Rectal smooth muscle tissue (tissue), 1 donor: Measurements from ENCODE around the gene PDZD4.

Source experiments
- H3K27ac ChIP-seq: one replicate; pipeline ENCODE4 v1.7.0; 2013; ENCODE audit warnings: low read depth, low read length, inconsistent platforms
- H3K27me3 ChIP-seq: one replicate; pipeline ENCODE4 v1.7.0; 2013; ENCODE audit warnings: low read length; ENCODE audit not compliant: control insufficient read depth, insufficient read depth
- H3K36me3 ChIP-seq: one replicate; pipeline ENCODE4 v1.7.0; 2013; ENCODE audit warnings: low read length; ENCODE audit not compliant: control insufficient read depth, insufficient read depth
- H3K4me1 ChIP-seq: one replicate; pipeline ENCODE4 v1.7.0; 2013; ENCODE audit warnings: low read length; ENCODE audit not compliant: control insufficient read depth, insufficient read depth
- H3K4me3 ChIP-seq: one replicate; pipeline ENCODE4 v1.7.0; 2013; ENCODE audit warnings: low read length
- H3K9ac ChIP-seq: one replicate; pipeline ENCODE4 v1.7.0; 2013; ENCODE audit warnings: low read length

Gene PDZD4

GRCh38 chrX:153864561-153865320, 34.4 kb upstream of the PDZD4 start:
- no peak overlapping the region for H3K4me3 ChIP-seq
- H3K27ac ChIP-seq: no peak overlapping the region
- peaks cover 11% of the 10 kb centered on the region for H3K27me3 ChIP-seq
- H3K36me3 ChIP-seq: no peaks in the 10 kb centered on the region
- H3K9ac ChIP-seq: no peak overlapping the region
- H3K4me1 ChIP-seq: no peaks in the 10 kb centered on the region

DNA sequence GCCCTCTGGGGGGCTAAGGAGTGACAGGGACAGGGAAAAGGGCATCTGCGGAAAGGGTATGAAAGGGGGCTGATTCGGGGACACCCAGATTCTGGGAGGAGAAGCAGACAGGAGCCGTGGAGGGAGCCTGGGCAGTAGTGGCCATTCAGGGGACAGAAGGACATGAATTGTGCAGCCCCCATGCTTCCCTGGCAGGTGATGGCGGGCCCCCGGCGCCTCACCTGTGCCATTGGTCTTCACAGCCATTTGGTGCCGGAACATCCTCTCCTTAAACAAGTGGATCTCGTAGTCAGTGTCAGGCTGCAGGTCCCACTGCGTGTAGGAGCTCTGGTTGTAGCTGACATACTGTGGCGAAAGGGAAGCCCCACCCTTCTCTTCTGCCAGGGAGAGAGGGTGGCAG, 33.8 kb upstream of the PDZD4 start:
- H3K9ac ChIP-seq: no peak overlapping the region
- no peak overlapping the region for H3K27ac ChIP-seq
- H3K36me3 ChIP-seq: no peaks in the 10 kb centered on the region
- peaks cover 6% of the 10 kb centered on the region for H3K27me3 ChIP-seq
- H3K4me1 ChIP-seq: no peaks in the 10 kb centered on the region
- no peak overlapping the region for H3K4me3 ChIP-seq

- no peaks in the 10 kb centered on the region for H3K36me3 ChIP-seq
- no peak overlapping the region for H3K4me3 ChIP-seq
- H3K9ac ChIP-seq: no peak overlapping the region
- H3K27me3 ChIP-seq: peaks cover 6% of the 10 kb centered on the region
- no peak overlapping the region for H3K27ac ChIP-seq
- H3K4me1 ChIP-seq: no peaks in the 10 kb centered on the region
Observed at GRCh38 chrX:153863251-153863991, 33.1 kb upstream of the PDZD4 start.

- no peak overlapping the region for H3K27ac ChIP-seq
- H3K4me1 ChIP-seq: no peaks in the 10 kb centered on the region
- no peak overlapping the region for H3K9ac ChIP-seq
- H3K4me3 ChIP-seq: no peak overlapping the region
- H3K27me3 ChIP-seq: peaks cover 6% of the 10 kb centered on the region
- H3K36me3 ChIP-seq: no peaks in the 10 kb centered on the region
Observed at GRCh38 chrX:153862369-153863250, 32.3 kb upstream of the PDZD4 start.

- Histone ChIP-seq H3K9ac (no peak overlapping the region), H3K27ac (no peak overlapping the region), H3K4me3 (no peak overlapping the region), H3K27me3 (peaks cover 6% of the 10 kb centered on the region), H3K36me3 (no peaks in the 10 kb centered on the region), H3K4me1 (no peaks in the 10 kb centered on the region)
Observed at GRCh38 chrX:153861733-153862310, 31.5 kb upstream of the PDZD4 start.

DNA sequence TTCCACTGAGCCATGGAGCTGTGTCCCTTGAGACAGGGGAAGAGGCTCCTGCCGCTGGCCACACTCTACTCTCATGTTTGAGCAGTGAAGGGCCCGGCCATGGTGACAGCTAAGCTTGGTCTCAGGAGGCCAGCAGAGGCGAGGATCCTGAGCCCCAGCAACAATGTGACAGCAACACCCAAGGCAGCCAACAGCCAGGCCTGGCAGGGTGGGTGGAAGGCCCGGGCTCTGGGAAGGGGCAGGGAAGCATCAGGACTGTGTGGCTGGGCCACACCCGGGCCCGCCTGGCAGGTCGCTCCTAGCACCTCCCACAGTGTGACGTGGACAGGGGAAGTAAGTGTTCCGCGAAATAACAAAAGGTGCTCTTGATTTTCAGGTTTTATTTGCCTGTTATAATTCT, 30.8 kb upstream of the PDZD4 start:
- Histone ChIP-seq H3K9ac (no peak overlapping the region), H3K4me1 (no peaks in the 10 kb centered on the region), H3K36me3 (no peaks in the 10 kb centered on the region), H3K4me3 (no peak overlapping the region), H3K27ac (no peak overlapping the region), H3K27me3 (peaks cover 2% of the 10 kb centered on the region)

GRCh38 chrX:153857348-153857903, 27.1 kb upstream of the PDZD4 start:
- H3K4me1 ChIP-seq: no peaks in the 10 kb centered on the region
- H3K36me3 ChIP-seq: no peaks in the 10 kb centered on the region
- H3K27ac ChIP-seq: no peak overlapping the region
- H3K4me3 ChIP-seq: no peak overlapping the region
- H3K27me3 ChIP-seq: no peaks in the 10 kb centered on the region
- no peak overlapping the region for H3K9ac ChIP-seq

GRCh38 chrX:153854702-153855101, 24.4 kb upstream of the PDZD4 start:
- Histone ChIP-seq H3K4me3 (no peak overlapping the region), H3K36me3 (no peaks in the 10 kb centered on the region), H3K27ac (no peak overlapping the region), H3K27me3 (no peaks in the 10 kb centered on the region), H3K4me1 (no peaks in the 10 kb centered on the region), H3K9ac (no peak overlapping the region)

- no peak overlapping the region for H3K9ac ChIP-seq
- H3K36me3 ChIP-seq: no peaks in the 10 kb centered on the region
- no peaks in the 10 kb centered on the region for H3K27me3 ChIP-seq
- no peak overlapping the region for H3K4me3 ChIP-seq
- H3K27ac ChIP-seq: no peak overlapping the region
- no peaks in the 10 kb centered on the region for H3K4me1 ChIP-seq
Observed at GRCh38 chrX:153853902-153854267, 23.5 kb upstream of the PDZD4 start.

- Histone ChIP-seq H3K4me3 (no peak overlapping the region), H3K27me3 (no peaks in the 10 kb centered on the region), H3K4me1 (no peaks in the 10 kb centered on the region), H3K9ac (no peak overlapping the region), H3K36me3 (no peaks in the 10 kb centered on the region), H3K27ac (no peak overlapping the region)
Observed at GRCh38 chrX:153853180-153853901, 23.0 kb upstream of the PDZD4 start.

- H3K9ac ChIP-seq: no peak overlapping the region
- no peak overlapping the region for H3K4me3 ChIP-seq
- H3K27ac ChIP-seq: no peak overlapping the region
- H3K27me3 ChIP-seq: no peaks in the 10 kb centered on the region
- no peaks in the 10 kb centered on the region for H3K36me3 ChIP-seq
- H3K4me1 ChIP-seq: no peaks in the 10 kb centered on the region
Observed at GRCh38 chrX:153851981-153852380, 21.6 kb upstream of the PDZD4 start.
